K562 (cell line): ENCODE results near the gene KRTCAP2. TPM values are rescaled to one million over a fixed set of nuclear protein-coding genes. Genes with fewer than 3 reads are reported as not detected.
A peak's percentile ranks its signal among the peaks of the same experiment; 100 is the strongest.

Experiments used
- ATAC-seq: fragments of 200-7000 bp; cut with Tn5 transposase; 3 replicates; pipeline ENCODE4 v1.9.1; 2020; ENCODE audit warnings: moderate library complexity
- BruUV-seq: library from RNA; stranded (reverse); fragments of 400-500 nt; replicated peaks from 2 replicates; lab custom pipeline; 2021; lab: Mats Ljungman, UMichigan
- CTCF ChIA-PET: fragments of 300-600 bp; formaldehyde crosslinking; extraction: SDS; loops from one replicate; lab custom pipeline; 2021; ENCODE audit warnings: low intra/inter-chr PET ratio; lab: Yijun Ruan, JAX
- POLR2A ChIA-PET: fragments of 300-600, 350-650 bp; sonication (Branson Sonifier 250); formaldehyde crosslinking; extraction: SDS; loops from one replicate; lab custom pipeline; 2021; ENCODE audit warnings: antibody characterized with exemption, inconsistent platforms; lab: Yijun Ruan, JAX
- DNase-seq, 4 experiments: peaks; one replicate each; pipeline versions ENCODE4 v3.0.0 to v3.0.0-alpha.2; 2011 to 2018; ENCODE audit warnings: low spot score in 3 of 4, mixed read lengths in 3 of 4; ENCODE audit errors: extremely low read depth in 1 of 4
- FAIRE-seq: peaks from 2 replicates; lab custom pipeline; 2011; peaks lifted over from hg19 to GRCh38; lab: Jason Lieb, UNC
- H2AFZ ChIP-seq: 2 replicates; pipeline ENCODE4 v1.6.0; 2011; ENCODE audit warnings: low read depth, low read length, control low read depth, inconsistent platforms
- H3K27ac ChIP-seq: fragments of 200-600 bp; 3 replicates; pipeline ENCODE4 v1.8.0; 2011; ENCODE audit warnings: low read depth, mild to moderate bottlenecking, control low read depth, inconsistent platforms, low read length, moderate library complexity, mixed read lengths; ENCODE audit errors: extremely low read depth
- H3K27me3 ChIP-seq, 2 experiments: fragments of 300-600 bp in 1 of 2; 2 replicates in 1 of 2; 3 replicates in 1 of 2; pipeline versions ENCODE4 v1.6.0 to v1.8.0; 2011; ENCODE audit warnings: inconsistent platforms in 2 of 2, low read length in 2 of 2, mild to moderate bottlenecking in 1 of 2, mixed read lengths in 1 of 2, moderate library complexity in 1 of 2; ENCODE audit not compliant: control insufficient read depth in 2 of 2, insufficient read depth in 2 of 2
- H3K36me3 ChIP-seq: fragments of 300-600 bp; 3 replicates; pipeline ENCODE4 v1.8.0; 2011; ENCODE audit warnings: mild to moderate bottlenecking, low read length, inconsistent platforms; ENCODE audit not compliant: control insufficient read depth, insufficient read depth
- H3K4me1 ChIP-seq, 2 experiments: fragments of 200-600 bp in 1 of 2; replicated peaks in 1 of 2; 2 replicates in 1 of 2; 3 replicates in 1 of 2; pipeline versions ENCODE4 v1.5.1 to v1.8.0; 2011; ENCODE audit warnings: inconsistent platforms in 2 of 2, low read length in 2 of 2, mild to moderate bottlenecking in 1 of 2, mixed read lengths in 1 of 2, moderate library complexity in 1 of 2; ENCODE audit not compliant: control insufficient read depth in 2 of 2, insufficient read depth in 2 of 2
- H3K4me2 ChIP-seq: 2 replicates; pipeline ENCODE4 v1.6.1; 2011; ENCODE audit warnings: low read length, control low read depth, inconsistent platforms, mixed read lengths; ENCODE audit not compliant: insufficient read depth
- H3K4me3 ChIP-seq: fragments of 200-600 bp; sonication (generic), shearing (Covaris generic); 2 replicates; pipeline ENCODE4 v1.5.1; 2016; ENCODE audit warnings: control low read depth, inconsistent platforms
- H3K79me2 ChIP-seq: fragments of 200-600 bp; 3 replicates; pipeline ENCODE4 v1.8.0; 2011; ENCODE audit warnings: low read length, inconsistent platforms; ENCODE audit not compliant: control insufficient read depth, insufficient read depth
- H3K9ac ChIP-seq, 2 experiments: 2 replicates each; pipeline versions ENCODE4 v1.6.0 to v1.6.1; 2011; ENCODE audit warnings: low read depth in 2 of 2, low read length in 2 of 2, control low read depth in 1 of 2, inconsistent platforms in 1 of 2, mild to moderate bottlenecking in 1 of 2, mixed read lengths in 1 of 2; ENCODE audit not compliant: insufficient read depth in 1 of 2
- H3K9me1 ChIP-seq: one replicate; pipeline ENCODE4 v1.6.0; 2011; ENCODE audit warnings: inconsistent platforms, mild to moderate bottlenecking, low read length, moderate library complexity; ENCODE audit not compliant: control insufficient read depth, insufficient read depth
- H3K9me3 ChIP-seq: replicated peaks from 2 replicates; pipeline ENCODE4 v1.5.1; 2011; ENCODE audit warnings: low read depth, low read length, inconsistent platforms; ENCODE audit not compliant: control insufficient read depth, insufficient read depth
- H4K20me1 ChIP-seq: replicated peaks from 2 replicates; pipeline ENCODE4 v1.6.1; 2011; ENCODE audit warnings: low read length, inconsistent platforms, mixed read lengths; ENCODE audit not compliant: control insufficient read depth, insufficient read depth
- ATF6 ChIP-seq: sonication (generic); formaldehyde crosslinking; IDR thresholded peaks from 2 replicates; pipeline ENCODE4 v1.4.0; 2020; ENCODE audit warnings: mild to moderate bottlenecking, missing genetic modification reagents
- BRD4 ChIP-seq: fragments of 200-600 bp; sonication (generic); IDR thresholded peaks from 2 replicates; pipeline ENCODE4 v1.6.1; 2017; ENCODE audit warnings: inconsistent platforms
- CTCF ChIP-seq, 3 experiments: IDR thresholded peaks in 2 of 3; conservative IDR thresholded peaks in 1 of 3; 2 replicates each; pipeline ENCODE4 v1.5.1; 2011 to 2012; ENCODE audit warnings: low read length in 3 of 3, mild to moderate bottlenecking in 3 of 3, control low read depth in 2 of 3, improper control_type of control experiment in 1 of 3, inconsistent platforms in 1 of 3, low read depth in 1 of 3, mixed read lengths in 1 of 3, moderate library complexity in 1 of 3; ENCODE audit not compliant: insufficient read depth in 2 of 3
- DPF2 ChIP-seq: fragments of 450-650 bp; IDR thresholded peaks from 2 replicates; pipeline ENCODE4 v1.6.1; 2016
- RUNX1 ChIP-seq: sonication (generic); IDR thresholded peaks from 2 replicates; pipeline ENCODE4 v1.6.1; 2016; ENCODE audit warnings: antibody characterized with exemption, low read depth
- WGBS: fragments of 100-300 bp; shearing (Covaris generic); methylation state at CpG from one replicate; pipeline ENCODE4 v1.1.6; 2016; ENCODE audit warnings: low coverage, mixed read lengths; ENCODE audit not compliant: insufficient coverage; ENCODE audit errors: missing lambda C conversion rate; 5-methylcytosine and 5-hydroxymethylcytosine counted together
- in situ Hi-C: fragments of 300-500 bp; cut with MboI; formaldehyde crosslinking; loops from 4 replicates; pipeline ENCODE4 v1.15.0; 2018; ENCODE audit warnings: inconsistent platforms, mixed read lengths
- intact Hi-C: fragments of 100-400 bp; cut with micrococcal nuclease; formaldehyde crosslinking; loops from 2 replicates; pipeline ENCODE4 v1.14.2; 2022
- polyA plus RNA-seq, 8 experiments: library from polyadenylated mRNA; depleted of rRNA in 4 of 8; stranded (reverse) in 5 of 8; unstranded in 3 of 8; fragments of >200 nt; fragmentation: Nextera tagmentation in 2 of 8; fragmentation: Illumina TruSeq in 1 of 8; extraction: Ambion mirVana in 2 of 8; extraction: Trizol in 1 of 8; gene quantifications; 2 replicates each; pipeline versions ENCODE4 v1.2.1 to v1.2.3, GENCODE V29; 2011 to 2014; ENCODE audit warnings: inconsistent platforms in 1 of 8, missing spikeins in 1 of 8
- total RNA-seq, 7 experiments: library from RNA; depleted of rRNA in 6 of 7; stranded (reverse); fragments of >200 nt in 6 of 7; fragmentation: Illumina TruSeq in 2 of 7; extraction: Trizol in 2 of 7; gene quantifications; 2 replicates each; pipeline versions ENCODE4 v1.2.1 to v1.2.3, GENCODE V29; 2011 to 2021; ENCODE audit warnings: low replicate concordance in 1 of 7

Gene KRTCAP2
- total and polyA plus RNA-seq, 9 of the 15 experiments (the other 6 are each of a cell fraction or from before 2014, with no cell fraction given): 126 to 436 (median 244) TPM

- no peaks in the 10 kb centered on the region for H4K20me1 ChIP-seq
- H3K36me3 ChIP-seq: no peaks in the 10 kb centered on the region
- 77% methylated on average over 8 of the region's 11 CpGs for WGBS
- peaks cover 2% of the 10 kb centered on the region; the same call in 1 of the 3 replicates for H3K79me2 ChIP-seq
- POLR2A ChIA-PET: interaction anchor here (0.7 to 1.5 kb wide), 3 partner anchors 9 to 17 kb away, joined by 3 read pairs; no protein-coding TSS in a partner anchor
- H2AFZ ChIP-seq: no peak overlapping the region
- in situ Hi-C loops: no loop called here
- H3K4me3 ChIP-seq: no peak overlapping the region
- no peak overlapping the region for H3K27ac ChIP-seq
- TF ChIP-seq DPF2: no peak
- TF ChIP-seq CTCF (IDR thresholded peaks at IDR 0.05 in 2 of 3, conservative IDR thresholded peaks at IDR 0.05 in 1 of 3; ENCODE audit: insufficient read depth in 2 of 3, low read depth in 1 of 3, low read length in 3 of 3): 0 out of 6 replicates have a peak, but pooled peaks of 1 of the 3 experiments have one; percentile 9
- TF ChIP-seq ATF6: no peak
- TF ChIP-seq RUNX1: no peak
- TF ChIP-seq BRD4: no peak
- TF ChIP-seq, all 486 proteins: peak for 1
- DNase-seq (no peak), ATAC-seq (no peak), FAIRE-seq (no peak)
- CTCF ChIA-PET: no interaction called here
- no peaks in the 10 kb centered on the region for H3K9me1 ChIP-seq
- peak overlapping the region in 1 of 2 experiments; percentile 41; a peak in 1 of 4 replicates for H3K9ac ChIP-seq
- no peak overlapping the region for H3K4me2 ChIP-seq
- no TSS peak for BruUV-seq
- H3K4me1 ChIP-seq: peaks cover 46 to 63% of the 10 kb centered on the region in 2 experiments
- H3K27me3 ChIP-seq: no peaks in the 10 kb centered on the region
- no peaks in the 10 kb centered on the region for H3K9me3 ChIP-seq
- intact Hi-C loops: no loop called here
These were observed 47.6 kb downstream of the KRTCAP2 start for GRCh38 chr1:155125511-155125945.
